ENCODE results near the gene ISOC1.

The ISOC1 gene

DNA sequence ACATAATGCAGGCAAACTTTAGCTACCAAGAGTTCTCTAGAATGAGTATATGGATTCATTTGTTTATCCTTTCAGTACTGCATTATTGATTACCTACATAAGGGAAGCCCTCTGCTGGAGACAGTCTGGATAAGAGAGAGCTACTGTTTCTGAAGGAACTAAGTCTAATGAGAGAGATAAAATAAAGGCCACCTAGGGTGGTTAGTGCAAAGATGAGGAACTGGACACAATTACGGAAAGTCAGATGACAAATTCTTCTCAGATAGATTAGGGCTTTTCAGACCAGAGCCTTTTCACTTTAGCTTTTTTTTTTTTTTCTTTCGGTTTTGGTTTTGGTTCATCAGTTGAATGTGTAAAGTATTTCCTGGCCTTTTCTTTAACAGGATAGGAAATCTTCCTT, 31.3 kb downstream of the ISOC1 start:
- H3K9me3 Mint-ChIP-seq, result no peaks in the 10 kb centered on the region
- H3K4me3 Mint-ChIP-seq, result peak overlapping the region; percentile 55
- H3K27ac Mint-ChIP-seq, result peak overlapping the region; percentile 85
- peaks cover 9% of the 10 kb centered on the region for H3K4me1 Mint-ChIP-seq (ENCODE audit: low read depth)
- DNase-seq (ENCODE audit: low spot score), result no peak
- no peaks in the 10 kb centered on the region for H3K27me3 Mint-ChIP-seq (ENCODE audit: low read depth)
- peaks cover 2% of the 10 kb centered on the region for H3K36me3 Mint-ChIP-seq (ENCODE audit: low read depth)

DNA sequence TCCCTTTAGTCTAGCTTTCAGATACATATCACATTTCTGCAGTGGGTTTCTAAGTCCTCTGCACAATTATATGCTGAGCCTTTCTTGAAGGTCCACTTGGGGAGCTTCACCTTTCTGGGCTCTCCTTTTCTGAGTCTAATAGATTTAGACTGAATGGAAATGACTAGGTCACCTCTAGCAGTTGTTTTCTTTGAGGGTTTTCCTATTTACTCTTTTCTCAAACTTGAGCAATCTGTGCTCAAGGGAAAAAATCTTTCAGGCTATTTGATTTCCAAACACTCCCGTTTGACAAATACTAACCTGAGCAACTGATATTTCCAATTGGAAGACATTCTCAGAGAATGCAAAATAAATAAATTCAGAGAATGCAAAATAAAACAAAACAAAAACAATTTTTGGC, 39.0 kb downstream of the ISOC1 start:
- Mint-ChIP-seq H3K9me3 (no peaks in the 10 kb centered on the region), H3K36me3 (ENCODE audit: low read depth) (no peaks in the 10 kb centered on the region)
- no peak for DNase-seq (ENCODE audit: low spot score)

DNA sequence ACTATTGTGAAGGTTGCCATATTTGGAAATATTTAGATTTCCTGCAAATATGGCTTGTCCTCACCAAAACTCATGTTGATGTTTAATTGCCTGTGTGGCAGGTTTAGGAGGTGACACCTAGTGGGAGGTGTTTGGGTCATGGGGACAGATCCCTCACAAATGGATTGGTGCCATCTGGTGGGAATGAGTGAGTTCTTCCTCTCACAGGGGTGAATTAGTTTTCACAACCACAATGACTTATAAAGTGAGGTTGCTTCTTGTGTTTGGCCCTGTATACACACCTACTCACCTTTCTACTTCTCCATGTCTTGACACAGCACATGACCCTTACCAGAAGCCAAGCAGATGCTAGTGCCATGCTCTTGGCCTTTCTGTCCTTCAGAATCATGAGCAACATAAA, 41.1 kb downstream of the ISOC1 start:
- no peaks in the 10 kb centered on the region for H3K9me3 Mint-ChIP-seq
- H3K4me1 Mint-ChIP-seq (ENCODE audit: low read depth), result no peaks in the 10 kb centered on the region
- peaks cover 2% of the 10 kb centered on the region for H3K27me3 Mint-ChIP-seq (ENCODE audit: low read depth)
- no peak for DNase-seq (ENCODE audit: low spot score)
- no peak overlapping the region for H3K27ac Mint-ChIP-seq
- no peaks in the 10 kb centered on the region for H3K36me3 Mint-ChIP-seq (ENCODE audit: low read depth)
- H3K4me3 Mint-ChIP-seq, result no peak overlapping the region

More for the DNA sequence above, 39.0 kb downstream of the ISOC1 start:
- Mint-ChIP-seq H3K4me1 (ENCODE audit: low read depth) (no peaks in the 10 kb centered on the region), H3K27ac (no peak overlapping the region), H3K27me3 (ENCODE audit: low read depth) (peaks cover 2% of the 10 kb centered on the region), H3K4me3 (no peak overlapping the region)

DNA sequence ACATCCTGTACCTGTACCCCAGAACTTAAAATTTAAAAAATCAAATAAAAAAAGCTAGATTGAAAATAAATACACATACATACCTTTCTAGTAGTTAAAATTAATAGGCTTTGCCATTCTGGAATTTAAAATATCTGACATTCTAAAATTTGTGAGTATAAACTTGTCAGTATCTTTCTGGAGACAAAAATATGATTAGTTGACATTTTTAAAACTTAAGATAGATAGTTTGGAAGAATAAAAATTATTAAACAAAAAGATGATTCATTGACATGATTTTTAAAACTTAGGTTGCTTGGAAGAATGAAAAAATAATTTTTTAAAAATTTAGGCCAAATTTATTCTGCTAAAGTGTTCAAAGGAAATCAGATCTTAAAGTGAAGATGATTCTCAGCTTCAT, 43.1 kb downstream of the ISOC1 start:
- no peaks in the 10 kb centered on the region for H3K9me3 Mint-ChIP-seq
- no peaks in the 10 kb centered on the region for H3K4me1 Mint-ChIP-seq (ENCODE audit: low read depth)

DNA sequence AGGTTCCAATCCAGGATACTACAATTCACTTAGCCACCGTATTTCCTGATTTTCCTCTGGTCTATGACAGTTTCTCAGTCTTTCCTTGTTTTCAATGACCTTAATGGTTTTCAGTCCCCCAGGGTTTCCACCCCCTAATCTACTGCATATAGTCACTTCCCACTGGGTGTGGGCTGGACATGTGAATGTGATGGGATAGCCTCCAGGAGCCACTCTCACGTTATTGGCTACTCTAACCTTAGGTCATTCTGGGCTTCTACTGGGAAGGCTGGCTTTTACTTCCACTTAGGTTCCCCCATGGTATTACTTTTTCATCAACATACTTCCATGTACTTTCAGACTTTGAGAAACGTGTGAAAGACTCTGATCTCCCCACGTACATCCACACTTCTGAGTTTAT, 46.5 kb downstream of the ISOC1 start:
- Mint-ChIP-seq H3K27me3 (ENCODE audit: low read depth) (no peaks in the 10 kb centered on the region), H3K36me3 (ENCODE audit: low read depth) (no peaks in the 10 kb centered on the region), H3K4me3 (no peak overlapping the region), H3K9me3 (no peaks in the 10 kb centered on the region), H3K27ac (no peak overlapping the region), H3K4me1 (ENCODE audit: low read depth) (no peaks in the 10 kb centered on the region)
- no peak for DNase-seq (ENCODE audit: low spot score)

More for the DNA sequence above, 43.1 kb downstream of the ISOC1 start:
- no peak for DNase-seq (ENCODE audit: low spot score)
- Mint-ChIP-seq H3K4me3 (no peak overlapping the region), H3K36me3 (ENCODE audit: low read depth) (no peaks in the 10 kb centered on the region), H3K27ac (no peak overlapping the region), H3K27me3 (ENCODE audit: low read depth) (peaks cover 2% of the 10 kb centered on the region)

DNA sequence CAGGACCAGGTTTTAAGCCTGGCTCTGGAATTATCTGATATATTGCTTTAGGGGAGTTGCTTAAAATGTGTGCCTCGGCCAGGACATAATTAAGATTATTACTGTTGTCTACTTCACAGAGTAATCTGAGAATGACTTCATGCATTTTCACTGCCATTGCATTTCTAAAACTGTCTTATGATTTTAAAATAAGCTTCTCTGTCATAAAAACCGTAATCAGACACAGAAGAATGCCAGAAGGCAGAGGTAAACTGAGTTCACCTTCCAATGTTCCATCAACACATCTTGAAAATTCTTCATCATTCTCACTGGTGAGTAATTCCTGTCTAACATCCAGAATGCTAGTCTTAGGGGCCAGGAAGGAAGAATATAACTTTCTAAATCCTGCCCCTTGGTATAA, 47.1 kb downstream of the ISOC1 start:
- no peaks in the 10 kb centered on the region for H3K27me3 Mint-ChIP-seq (ENCODE audit: low read depth)
- H3K4me1 Mint-ChIP-seq (ENCODE audit: low read depth), result no peaks in the 10 kb centered on the region
- H3K4me3 Mint-ChIP-seq, result no peak overlapping the region
- H3K27ac Mint-ChIP-seq, result no peak overlapping the region
- no peak for DNase-seq (ENCODE audit: low spot score)
- H3K36me3 Mint-ChIP-seq (ENCODE audit: low read depth), result no peaks in the 10 kb centered on the region
- H3K9me3 Mint-ChIP-seq, result no peaks in the 10 kb centered on the region

DNA sequence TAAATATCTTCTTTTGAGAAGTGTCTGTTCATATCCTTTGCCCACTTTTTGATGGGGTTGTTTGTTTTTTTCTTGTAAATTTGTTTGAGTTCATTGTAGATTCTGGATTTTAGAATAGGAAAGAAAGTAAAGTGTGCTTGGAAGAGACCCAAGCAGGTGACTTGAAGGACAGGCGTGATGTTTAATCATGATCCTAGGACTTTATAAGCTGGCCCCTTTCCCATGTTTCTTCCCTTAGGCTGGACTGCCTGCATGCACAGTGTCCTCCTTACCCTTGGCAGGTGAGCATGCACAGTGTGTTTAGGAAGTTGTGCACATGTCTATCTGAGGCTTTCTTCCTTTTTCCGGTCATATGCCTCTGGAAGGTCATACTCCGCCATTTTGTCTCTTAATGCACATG, 61.3 kb downstream of the ISOC1 start:
- Mint-ChIP-seq H3K27me3 (ENCODE audit: low read depth) (no peaks in the 10 kb centered on the region), H3K36me3 (ENCODE audit: low read depth) (no peaks in the 10 kb centered on the region), H3K27ac (no peak overlapping the region), H3K4me3 (no peak overlapping the region), H3K4me1 (ENCODE audit: low read depth) (no peaks in the 10 kb centered on the region), H3K9me3 (peaks cover 6% of the 10 kb centered on the region)
- no peak for DNase-seq (ENCODE audit: low spot score)

DNA sequence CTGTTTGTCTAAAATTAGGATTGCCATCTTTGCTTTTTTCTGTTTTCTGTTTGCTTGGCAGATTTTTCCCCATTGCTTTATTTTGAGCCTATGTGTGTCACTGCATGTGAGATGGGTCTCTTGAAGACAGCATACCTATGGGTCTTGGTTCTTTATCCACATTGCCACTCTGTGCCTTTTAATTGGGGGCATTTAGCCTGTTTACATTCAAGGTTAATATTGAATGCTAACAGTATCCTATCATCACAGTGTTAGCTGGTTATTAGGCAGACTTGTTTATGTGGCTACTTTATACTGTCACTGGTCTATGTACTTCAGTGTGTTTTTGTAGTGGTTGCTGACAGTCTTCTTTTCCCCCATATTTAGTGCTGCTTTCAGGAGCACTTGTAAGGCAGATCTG, 67.3 kb downstream of the ISOC1 start:
- no peak overlapping the region for H3K27ac Mint-ChIP-seq
- no peaks in the 10 kb centered on the region for H3K36me3 Mint-ChIP-seq (ENCODE audit: low read depth)
- DNase-seq (ENCODE audit: low spot score), result no peak
- H3K4me3 Mint-ChIP-seq, result no peak overlapping the region
- H3K27me3 Mint-ChIP-seq (ENCODE audit: low read depth), result no peaks in the 10 kb centered on the region
- no peaks in the 10 kb centered on the region for H3K4me1 Mint-ChIP-seq (ENCODE audit: low read depth)
- peaks cover 24% of the 10 kb centered on the region for H3K9me3 Mint-ChIP-seq
